Smooth muscle cell (in vitro differentiated cells): ENCODE data around the gene MYOF. TPM values are rescaled to one million over a fixed set of nuclear protein-coding genes. Genes with fewer than 3 reads are reported as not detected.

ENCODE experiments used
- DNase-seq: peaks from one replicate; lab custom pipeline; 2025; ENCODE audit not compliant: unreplicated experiment; lab: John Stamatoyannopoulos, UW
- H2AFZ ChIP-seq: fragments of 200-600 bp; sonication (generic); 2 replicates; pipeline ENCODE4 v1.6.0; 2016; ENCODE audit warnings: antibody characterized with exemption, low read depth, mild to moderate bottlenecking
- H3F3A ChIP-seq: fragments of 200-600 bp; sonication (generic); 2 replicates; pipeline ENCODE4 v1.6.0; 2017; ENCODE audit warnings: antibody characterized with exemption, low read depth
- H3K27ac ChIP-seq: fragments of 200-600 bp; sonication (generic); 2 replicates; pipeline ENCODE4 v1.5.1; 2016; ENCODE audit warnings: low read depth, mild to moderate bottlenecking
- H3K27me3 ChIP-seq: fragments of 200-600 bp; sonication (generic); 2 replicates; pipeline ENCODE4 v1.6.1; 2016; ENCODE audit warnings: low read depth, mild to moderate bottlenecking
- H3K36me3 ChIP-seq: fragments of 200-600 bp; sonication (generic); 2 replicates; pipeline ENCODE4 v1.5.1; 2016; ENCODE audit warnings: low read depth
- H3K4me1 ChIP-seq: fragments of 200-600 bp; sonication (generic); 2 replicates; pipeline ENCODE4 v1.5.1; 2016; ENCODE audit warnings: low read depth
- H3K4me2 ChIP-seq: fragments of 200-600 bp; sonication (generic); 2 replicates; pipeline ENCODE4 v1.6.0; 2016; ENCODE audit warnings: mild to moderate bottlenecking
- H3K4me3 ChIP-seq: fragments of 200-600 bp; sonication (generic); 2 replicates; pipeline ENCODE4 v1.5.1; 2016; ENCODE audit warnings: mild to moderate bottlenecking
- H3K79me2 ChIP-seq: fragments of 200-600 bp; sonication (generic); 2 replicates; pipeline ENCODE4 v1.6.0; 2016; ENCODE audit warnings: low read depth, mild to moderate bottlenecking
- H3K9ac ChIP-seq: fragments of 200-600 bp; sonication (generic); 2 replicates; pipeline ENCODE4 v1.6.0; 2016; ENCODE audit warnings: low read depth
- H3K9me3 ChIP-seq: fragments of 200-600 bp; sonication (generic); replicated peaks from 2 replicates; pipeline ENCODE4 v1.5.1; 2016; ENCODE audit warnings: low read depth
- H4K20me1 ChIP-seq: fragments of 200-600 bp; sonication (generic); 2 replicates; pipeline ENCODE4 v1.6.0; 2016; ENCODE audit warnings: low read depth
- WGBS: methylation state at CpG from one replicate; pipeline ENCODE4 v1.1.7; 2016; ENCODE audit warnings: low lambda C conversion rate; 5-methylcytosine and 5-hydroxymethylcytosine counted together
- polyA plus RNA-seq: library from polyadenylated mRNA; unstranded; fragments of >200 nt; fragmentation: Nextera tagmentation; extraction: Ambion mirVana; gene quantifications from 2 replicates; pipeline ENCODE4 v1.2.1, GENCODE V29; 2016
- total RNA-seq: library from RNA; depleted of rRNA; stranded (reverse); fragments of >200 nt; gene quantifications from 2 replicates; pipeline ENCODE4 v1.2.3, GENCODE V29; 2014
- TF ChIP-seq, protein P1 (sequence below): fragments of 200-600 bp; sonication (generic); IDR thresholded peaks from 2 replicates; pipeline ENCODE4 v1.5.1; 2017; ENCODE audit warnings: borderline replicate concordance, mild to moderate bottlenecking, antibody characterized with exemption; ENCODE audit not compliant: insufficient read depth, poor library complexity, severe bottlenecking

Gene MYOF
- total and polyA plus RNA-seq, 2 experiments from 2014 or later: 29.6 to 99.5 TPM

DNA sequence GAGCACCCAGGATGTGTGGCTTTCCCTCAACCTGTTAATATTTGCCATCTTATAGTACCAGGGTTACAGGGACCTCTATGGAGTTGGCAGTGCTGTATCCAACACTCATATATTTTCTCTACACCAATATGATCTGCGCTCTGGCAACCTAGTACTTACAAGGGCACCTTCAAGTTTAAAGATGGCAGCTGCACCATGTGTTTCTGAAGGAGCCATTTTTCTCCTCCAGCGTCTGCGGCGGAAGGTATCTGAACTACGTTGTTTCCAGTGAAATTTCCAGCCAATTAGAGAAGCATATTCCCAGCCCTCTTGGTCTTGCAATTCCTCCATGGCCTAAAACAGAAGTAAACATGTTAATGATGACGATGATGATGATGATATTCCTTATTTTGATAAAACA, 125.6 kb downstream of the MYOF start:
- Histone ChIP-seq H3K4me1 (no peaks in the 10 kb centered on the region), H3K27me3 (no peaks in the 10 kb centered on the region), H3K9ac (no peak overlapping the region), H3K36me3 (peaks cover 39% of the 10 kb centered on the region), H3K4me2 (no peak overlapping the region), H3K4me3 (no peak overlapping the region), H3F3A (no peaks in the 10 kb centered on the region), H3K9me3 (no peaks in the 10 kb centered on the region), H3K27ac (no peak overlapping the region), H2AFZ (no peak overlapping the region), H4K20me1 (no peaks in the 10 kb centered on the region), H3K79me2 (no peaks in the 10 kb centered on the region)
- TF ChIP-seq, protein P1, sequence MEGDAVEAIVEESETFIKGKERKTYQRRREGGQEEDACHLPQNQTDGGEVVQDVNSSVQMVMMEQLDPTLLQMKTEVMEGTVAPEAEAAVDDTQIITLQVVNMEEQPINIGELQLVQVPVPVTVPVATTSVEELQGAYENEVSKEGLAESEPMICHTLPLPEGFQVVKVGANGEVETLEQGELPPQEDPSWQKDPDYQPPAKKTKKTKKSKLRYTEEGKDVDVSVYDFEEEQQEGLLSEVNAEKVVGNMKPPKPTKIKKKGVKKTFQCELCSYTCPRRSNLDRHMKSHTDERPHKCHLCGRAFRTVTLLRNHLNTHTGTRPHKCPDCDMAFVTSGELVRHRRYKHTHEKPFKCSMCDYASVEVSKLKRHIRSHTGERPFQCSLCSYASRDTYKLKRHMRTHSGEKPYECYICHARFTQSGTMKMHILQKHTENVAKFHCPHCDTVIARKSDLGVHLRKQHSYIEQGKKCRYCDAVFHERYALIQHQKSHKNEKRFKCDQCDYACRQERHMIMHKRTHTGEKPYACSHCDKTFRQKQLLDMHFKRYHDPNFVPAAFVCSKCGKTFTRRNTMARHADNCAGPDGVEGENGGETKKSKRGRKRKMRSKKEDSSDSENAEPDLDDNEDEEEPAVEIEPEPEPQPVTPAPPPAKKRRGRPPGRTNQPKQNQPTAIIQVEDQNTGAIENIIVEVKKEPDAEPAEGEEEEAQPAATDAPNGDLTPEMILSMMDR: no peak
- no peak for DNase-seq
- over 99% methylated on average over 6 of the region's 6 CpGs for WGBS

DNA sequence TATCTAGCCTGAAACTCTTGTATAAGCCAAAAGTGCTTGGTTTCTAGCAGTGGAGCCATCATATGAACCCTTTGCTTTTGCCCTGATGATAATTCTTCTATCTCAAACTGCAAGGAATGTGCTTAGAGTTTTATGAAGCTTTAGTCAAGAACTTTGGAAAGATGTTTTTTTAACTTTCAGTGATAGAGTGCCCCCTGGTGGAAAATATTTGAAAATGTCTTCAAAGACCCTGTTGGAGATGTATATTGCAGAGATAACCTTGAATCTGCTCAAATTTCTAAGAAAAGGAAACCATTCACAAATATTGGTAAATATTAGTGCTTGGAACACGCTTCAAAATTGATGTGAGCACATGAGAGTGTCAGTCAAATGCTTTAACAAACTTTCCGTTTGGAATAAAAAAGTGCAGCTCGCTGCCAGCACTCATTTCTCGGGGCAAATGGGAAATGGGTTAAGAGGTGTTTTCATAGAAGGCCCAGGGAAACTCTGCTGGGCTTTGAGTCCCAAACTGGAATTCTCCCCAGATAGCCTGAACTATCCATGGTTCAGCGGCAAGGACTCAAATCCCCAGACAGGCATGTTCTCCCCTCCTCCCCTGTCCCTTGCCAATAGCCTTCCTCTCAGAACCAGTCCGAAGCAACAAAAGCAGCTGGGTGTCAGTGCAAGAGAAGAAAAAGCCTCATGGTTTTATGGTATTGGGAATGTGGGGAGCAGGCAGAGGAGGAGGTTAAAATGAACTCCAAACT, 129.3 kb downstream of the MYOF start:
- H3F3A ChIP-seq: no peaks in the 10 kb centered on the region
- WGBS: 62% methylated on average over 6 of the region's 6 CpGs
- TF ChIP-seq, protein P1: peak; percentile 84
- H3K27ac ChIP-seq: no peak overlapping the region
- DNase-seq: no peak
- no peaks in the 10 kb centered on the region for H3K79me2 ChIP-seq
- peaks cover 24% of the 10 kb centered on the region for H3K36me3 ChIP-seq
- no peak overlapping the region for H2AFZ ChIP-seq
- H4K20me1 ChIP-seq: no peaks in the 10 kb centered on the region
- H3K9me3 ChIP-seq: no peaks in the 10 kb centered on the region
- H3K4me2 ChIP-seq: no peak overlapping the region
- H3K27me3 ChIP-seq: no peaks in the 10 kb centered on the region
- no peaks in the 10 kb centered on the region for H3K4me1 ChIP-seq
- no peak overlapping the region for H3K4me3 ChIP-seq
- H3K9ac ChIP-seq: no peak overlapping the region

DNA sequence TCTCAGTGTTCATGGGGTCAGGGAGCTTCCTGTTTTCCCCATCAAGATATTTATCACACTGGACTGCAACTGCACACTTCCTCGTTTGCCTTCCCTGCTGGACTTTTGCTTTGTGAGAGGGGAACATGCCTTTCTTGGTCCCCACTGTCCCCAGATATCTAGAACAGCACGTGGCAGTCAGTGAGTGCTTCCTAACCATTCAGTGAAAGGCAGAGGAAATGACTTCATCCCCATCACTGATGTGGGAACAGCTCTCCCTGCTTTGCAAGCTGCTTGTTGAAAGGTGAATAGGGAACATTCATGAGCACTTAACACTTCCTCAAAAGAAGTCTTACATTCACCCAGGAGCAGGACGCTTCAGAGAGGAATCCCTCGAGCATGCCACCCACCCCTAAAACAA, 135.4 kb downstream of the MYOF start:
- Histone ChIP-seq H3K79me2 (no peaks in the 10 kb centered on the region), H4K20me1 (no peaks in the 10 kb centered on the region), H3F3A (no peaks in the 10 kb centered on the region), H3K4me3 (no peak overlapping the region), H3K27me3 (no peaks in the 10 kb centered on the region), H3K9me3 (no peaks in the 10 kb centered on the region), H3K4me2 (no peak overlapping the region), H2AFZ (no peak overlapping the region), H3K27ac (no peak overlapping the region), H3K4me1 (peaks cover 4% of the 10 kb centered on the region), H3K36me3 (peaks cover 35% of the 10 kb centered on the region), H3K9ac (no peak overlapping the region)
- 52% methylated on average over 4 of the region's 4 CpGs for WGBS
- TF ChIP-seq, protein P1: no peak
- no peak for DNase-seq

DNA sequence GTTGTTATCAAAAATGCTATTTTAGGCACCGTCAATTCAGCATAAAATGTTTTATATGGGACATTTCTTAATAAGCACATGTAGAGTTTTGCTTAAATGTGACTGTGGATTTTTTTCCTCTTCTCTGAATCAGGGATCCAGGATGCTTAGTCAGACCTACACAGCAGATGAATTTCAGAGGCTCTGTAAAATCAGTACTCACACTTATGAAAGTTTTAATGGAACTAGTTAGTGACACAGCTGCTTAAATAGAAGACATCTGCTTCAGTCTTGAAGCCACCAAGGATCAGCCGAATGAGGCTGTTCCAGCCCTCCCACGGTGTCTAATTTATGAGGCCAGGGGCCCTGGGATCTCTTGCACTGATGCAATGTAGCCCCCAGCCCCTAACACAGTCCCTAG, 136.0 kb downstream of the MYOF start:
- DNase-seq: no peak
- Histone ChIP-seq H3K9me3 (no peaks in the 10 kb centered on the region), H3K36me3 (peaks cover 35% of the 10 kb centered on the region), H3K4me2 (no peak overlapping the region), H3K9ac (no peak overlapping the region), H3K27me3 (no peaks in the 10 kb centered on the region), H2AFZ (no peak overlapping the region), H4K20me1 (no peaks in the 10 kb centered on the region), H3K4me3 (no peak overlapping the region), H3K27ac (no peak overlapping the region), H3F3A (no peaks in the 10 kb centered on the region), H3K79me2 (no peaks in the 10 kb centered on the region), H3K4me1 (peaks cover 4% of the 10 kb centered on the region)
- WGBS: 51% methylated on average over 3 of the region's 3 CpGs
- TF ChIP-seq, protein P1: no peak
